Measurements from ENCODE around the gene SNAPC1.
A peak's percentile ranks its signal among the peaks of the same experiment; 100 is the strongest.
"Not testable (repeated sequence)": the region's sequence is repeated elsewhere in the genome, so short reads cannot be mapped to it uniquely, and the experiment has no call there.

The SNAPC1 gene

DNA sequence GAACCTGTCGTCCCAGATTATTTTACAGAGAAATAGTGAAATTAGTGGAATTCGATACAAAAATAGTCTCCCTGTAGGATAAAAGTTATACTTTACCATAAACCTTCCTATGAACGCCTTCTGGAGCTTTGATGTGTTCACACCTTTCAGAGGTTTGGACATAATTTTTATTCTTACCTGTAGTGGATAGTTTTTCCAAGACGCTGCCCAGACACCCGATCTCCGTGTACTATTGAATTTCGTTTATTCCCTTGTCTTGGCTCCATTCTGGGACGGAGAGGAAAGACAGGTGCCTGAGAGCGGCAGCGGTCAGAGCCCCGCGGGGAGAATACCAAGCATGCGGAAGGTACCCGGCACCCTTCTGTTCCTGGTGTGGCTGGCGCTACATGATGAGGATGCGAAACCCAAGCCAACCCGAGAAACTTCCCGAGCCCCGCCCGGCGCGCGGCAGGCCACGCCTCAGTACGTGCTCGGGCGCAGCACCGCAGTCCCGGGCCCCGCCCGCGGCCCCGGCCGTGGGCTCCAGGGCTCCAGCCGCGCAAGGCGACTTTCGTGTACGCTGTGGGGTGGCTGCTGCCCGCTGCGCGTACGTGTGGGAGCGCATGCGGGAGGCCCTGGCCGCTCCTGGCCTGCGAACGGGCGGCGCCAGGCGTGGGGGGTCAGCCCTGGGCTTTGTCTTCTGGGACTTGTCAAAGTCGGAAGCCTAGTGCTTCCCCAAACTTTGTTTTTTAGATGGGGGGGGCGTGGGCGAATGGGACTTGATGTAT is 11.3 kb upstream of the SNAPC1 start:
- DNase-seq (ENCODE audit: low read depth): peak; percentile 58

DNA sequence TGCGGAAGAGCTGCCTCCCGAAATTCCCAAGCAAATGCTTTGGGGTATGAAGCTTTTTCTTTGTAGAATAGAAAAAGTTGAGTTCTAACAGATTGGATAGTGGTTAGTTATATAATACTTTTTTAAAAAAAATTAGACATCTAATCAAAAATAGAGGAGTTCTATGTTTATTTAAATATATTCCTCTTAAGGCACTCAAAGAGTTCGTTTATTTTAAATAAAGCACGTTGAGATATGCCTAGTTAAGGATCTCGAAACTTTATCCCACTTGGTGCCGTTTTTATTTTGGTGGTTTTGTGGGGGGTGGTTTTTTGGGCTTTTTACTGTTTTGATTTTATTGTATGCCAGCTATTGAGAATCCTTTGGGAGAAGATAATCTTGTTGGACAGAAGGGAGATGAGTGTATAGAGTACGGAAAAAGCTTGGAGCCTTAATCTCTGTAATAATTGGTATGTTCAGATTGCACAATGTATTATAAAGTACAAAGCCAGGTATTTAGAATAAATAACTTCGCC is 10.7 kb upstream of the SNAPC1 start:
- no peak for DNase-seq (ENCODE audit: low read depth)

DNA sequence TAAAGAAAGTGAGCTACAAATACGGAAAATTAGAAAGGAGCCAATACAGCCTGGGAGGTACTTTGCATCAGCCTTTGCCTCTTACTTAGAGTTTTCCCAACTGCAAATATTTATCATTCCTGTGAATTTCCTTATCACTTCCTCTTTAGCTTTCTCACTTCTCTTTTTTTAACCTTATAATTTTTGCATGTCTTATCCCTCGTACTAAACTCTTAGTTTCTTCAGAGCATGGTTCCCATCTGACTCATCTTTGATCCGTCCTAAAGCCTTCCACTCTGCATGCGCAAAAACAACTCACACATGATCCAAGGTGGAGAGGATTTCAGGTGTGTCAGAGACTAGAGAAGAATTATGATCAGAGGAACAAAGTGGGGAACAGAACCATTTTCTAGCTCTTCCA is 9.6 kb upstream of the SNAPC1 start:
- no peak for DNase-seq (ENCODE audit: low read depth)

DNA sequence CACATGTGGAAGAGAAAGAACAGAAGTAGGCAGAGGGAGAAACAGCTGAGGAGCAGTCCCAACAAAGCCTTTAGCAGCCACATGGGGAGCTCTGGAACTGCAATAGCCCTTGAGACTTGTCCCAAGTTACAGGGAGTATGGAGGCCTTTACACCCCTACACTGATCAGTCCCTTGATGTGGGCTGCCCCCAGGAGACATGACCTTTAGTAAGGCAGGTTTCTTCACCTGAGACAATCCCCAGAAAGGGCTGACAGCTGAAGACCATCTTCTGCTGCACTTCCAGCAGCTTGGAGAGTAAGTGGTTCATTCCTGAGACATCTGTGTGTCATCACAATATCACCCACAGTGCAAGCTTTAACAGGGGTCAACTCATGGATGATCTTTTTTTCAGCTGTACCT is 8.6 kb upstream of the SNAPC1 start:
- no peak for DNase-seq (ENCODE audit: low read depth)

DNA sequence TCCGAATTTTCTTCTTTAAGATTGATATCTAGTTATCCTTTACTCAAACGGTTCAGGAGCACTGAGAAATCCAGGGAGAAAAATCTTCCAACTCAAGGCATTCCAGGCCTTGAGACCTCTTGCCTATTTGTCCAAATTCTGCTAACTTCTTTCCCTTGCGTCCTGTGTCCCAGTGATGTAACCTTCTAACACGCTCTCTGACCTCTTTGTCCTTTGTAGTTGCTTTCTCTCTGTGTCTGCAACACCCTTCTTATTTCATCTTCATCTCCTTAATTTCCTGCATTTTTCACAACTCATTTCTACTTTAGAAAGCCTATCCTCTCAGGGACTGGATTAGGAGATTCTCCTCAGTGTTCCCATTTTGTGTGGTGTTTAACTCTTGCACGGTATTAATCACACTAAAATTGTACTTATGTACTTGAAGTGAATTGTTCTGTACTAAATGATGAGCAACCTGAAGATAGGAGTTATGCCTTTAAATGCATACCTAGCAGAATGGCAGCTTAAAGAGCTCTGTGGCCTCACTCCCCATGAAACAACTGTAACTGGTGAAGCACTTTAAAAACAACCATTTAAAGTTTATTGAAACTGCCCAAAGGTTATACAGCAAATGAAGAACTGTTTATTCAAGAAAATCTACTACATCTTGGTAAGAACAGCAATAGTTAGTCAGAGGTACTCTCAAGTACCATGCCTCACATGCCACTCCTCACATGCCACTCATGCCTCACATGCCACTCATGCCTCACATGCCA is 7.4 kb upstream of the SNAPC1 start:
- no peak for DNase-seq (ENCODE audit: low read depth)

DNA sequence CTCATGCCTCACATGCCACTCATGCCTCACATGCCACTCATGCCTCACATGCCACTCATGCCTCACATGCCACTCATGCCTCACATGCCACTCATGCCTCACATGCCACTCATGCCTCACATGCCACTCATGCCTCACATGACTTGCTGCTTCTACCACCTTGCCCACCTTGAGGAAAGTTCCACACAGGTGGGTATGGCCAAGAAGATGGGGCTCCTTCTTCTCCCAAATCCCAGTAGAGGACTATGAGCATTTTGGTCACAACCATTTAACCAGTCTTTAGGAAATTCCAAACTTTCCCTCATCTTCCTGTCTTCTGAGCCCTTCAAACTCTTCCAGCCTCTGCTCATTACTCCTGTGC is 6.9 kb upstream of the SNAPC1 start:
- DNase-seq (ENCODE audit: low read depth): not testable (repeated sequence)

DNA sequence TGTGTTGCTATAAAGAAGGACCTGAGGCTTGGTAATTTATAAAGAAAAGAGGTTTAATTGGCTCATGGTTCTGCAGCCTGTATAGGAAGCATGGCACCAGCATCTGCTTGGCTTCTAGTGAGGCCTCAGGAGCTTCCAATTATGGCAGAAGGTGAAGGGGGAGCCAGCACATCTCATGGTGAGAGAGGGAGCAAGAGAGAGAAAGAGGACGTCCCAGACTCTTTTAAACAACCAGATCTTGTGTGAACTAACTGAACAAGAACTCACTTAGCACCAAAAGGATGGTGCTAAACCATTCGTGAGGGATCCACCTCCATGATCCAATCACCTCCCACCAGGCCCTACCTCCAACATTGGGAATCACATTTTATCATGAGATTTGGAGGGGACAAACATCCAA is 6.1 kb upstream of the SNAPC1 start:
- DNase-seq (ENCODE audit: low read depth): no peak

DNA sequence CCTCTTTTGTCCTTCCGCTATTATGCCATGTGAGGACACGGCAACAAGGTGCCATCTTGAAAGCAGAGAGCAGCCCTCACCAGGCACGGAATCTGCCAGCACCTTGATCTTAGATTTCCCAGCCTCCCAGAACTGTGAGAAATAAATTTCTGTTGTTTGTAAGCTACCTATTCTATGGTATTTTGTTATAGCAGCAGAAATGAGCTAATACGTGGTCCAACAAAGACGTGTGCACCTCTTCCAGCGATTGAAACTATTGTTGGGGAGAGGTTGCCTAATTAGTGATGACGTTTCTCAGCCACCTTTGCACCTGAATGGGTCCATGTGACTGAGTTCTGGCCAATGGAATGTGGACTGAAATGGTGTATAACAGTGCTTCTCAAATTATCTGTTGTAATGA is 2.3 kb upstream of the SNAPC1 start:
- DNase-seq (ENCODE audit: low read depth): no peak

DNA sequence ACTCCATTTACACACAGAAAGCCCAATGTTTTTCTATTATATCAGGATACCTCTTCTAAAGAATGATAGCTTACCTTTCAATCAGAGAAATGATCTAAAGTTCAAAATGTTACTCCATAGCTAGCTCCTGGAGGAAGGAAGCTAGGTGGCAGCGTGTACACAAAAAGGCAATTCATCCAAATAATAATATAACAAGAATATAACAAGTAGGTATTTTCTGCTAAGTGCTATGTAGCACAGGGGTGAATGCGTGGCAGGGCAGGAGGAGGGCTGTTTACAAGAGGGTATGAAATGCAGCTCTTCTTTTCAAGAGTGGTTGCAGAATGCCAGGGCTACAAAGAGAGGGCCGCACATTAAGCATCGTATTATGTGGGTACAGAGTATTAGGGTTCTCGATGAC is 663 bp upstream of the SNAPC1 start:
- no peak for DNase-seq (ENCODE audit: low read depth)

DNA sequence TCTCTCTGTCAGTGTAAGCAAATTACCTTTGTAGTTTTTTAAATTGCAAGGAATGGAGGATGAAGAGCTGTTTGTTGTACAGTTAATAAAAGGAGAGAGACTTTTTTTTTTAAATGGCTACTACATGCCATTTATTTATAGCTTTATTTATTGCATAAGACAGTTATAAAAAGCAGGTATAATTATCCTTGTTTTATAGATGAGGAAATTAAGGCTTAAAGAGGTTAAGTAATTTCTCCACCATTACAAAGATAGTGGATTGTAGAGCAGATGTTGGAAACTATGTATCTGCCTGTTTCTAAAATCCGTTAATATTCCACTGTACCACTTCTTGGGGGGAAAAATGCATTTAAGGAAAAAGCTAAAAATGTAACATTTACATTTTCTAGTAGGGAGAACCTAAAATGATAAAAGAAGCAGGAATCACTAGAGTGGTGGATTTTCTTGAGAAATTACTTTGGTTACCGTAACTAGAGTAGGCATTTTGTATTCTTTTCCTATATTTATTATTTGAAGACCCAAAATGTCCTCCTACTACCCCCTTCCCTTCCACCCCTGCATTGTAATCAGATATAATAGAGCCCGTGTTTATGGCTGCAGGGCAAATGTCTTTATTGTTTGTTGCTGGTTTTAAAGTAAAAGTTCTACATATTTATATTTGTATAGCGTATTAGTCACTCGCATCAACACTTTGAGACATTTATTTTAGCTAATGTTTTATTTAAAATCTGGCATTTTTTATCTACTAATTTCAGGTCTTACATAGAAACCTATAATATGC is 2.3 kb downstream of the SNAPC1 start:
- DNase-seq (ENCODE audit: low read depth): no peak

DNA sequence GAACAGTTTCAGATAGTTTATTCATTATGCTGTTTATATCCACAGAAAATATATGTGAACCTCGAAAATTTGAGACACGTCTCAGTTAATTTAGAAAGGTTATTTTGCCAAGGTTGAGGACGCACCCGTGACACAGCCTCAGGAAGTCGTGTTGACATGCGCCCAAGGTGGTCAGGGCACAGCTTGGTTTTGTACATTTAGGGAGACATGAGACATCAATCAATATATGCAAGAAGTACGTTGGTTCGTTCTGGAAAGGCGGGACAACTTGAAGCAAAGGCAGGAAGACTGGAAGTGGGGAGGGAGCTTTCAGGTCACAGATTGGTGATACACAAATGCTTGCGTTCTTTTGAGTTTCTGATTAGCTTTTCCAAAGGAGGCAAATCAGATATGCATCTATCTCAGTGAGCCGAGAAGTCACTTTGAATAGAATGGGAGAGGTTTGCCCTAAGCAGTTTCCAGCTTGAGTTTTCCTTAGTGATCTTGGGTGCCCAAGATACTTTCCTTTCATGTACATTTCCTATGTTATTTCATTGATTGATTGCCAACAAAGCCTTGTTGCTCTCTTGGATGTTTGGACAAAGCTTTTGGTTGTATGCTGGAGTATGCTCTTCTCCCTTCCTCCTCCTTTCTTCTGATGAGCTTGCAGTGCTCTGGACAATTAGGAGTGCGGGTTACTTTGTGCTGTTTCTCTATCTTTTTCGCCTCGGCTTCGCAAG is 3.2 kb downstream of the SNAPC1 start:
- no peak for DNase-seq (ENCODE audit: low read depth)

DNA sequence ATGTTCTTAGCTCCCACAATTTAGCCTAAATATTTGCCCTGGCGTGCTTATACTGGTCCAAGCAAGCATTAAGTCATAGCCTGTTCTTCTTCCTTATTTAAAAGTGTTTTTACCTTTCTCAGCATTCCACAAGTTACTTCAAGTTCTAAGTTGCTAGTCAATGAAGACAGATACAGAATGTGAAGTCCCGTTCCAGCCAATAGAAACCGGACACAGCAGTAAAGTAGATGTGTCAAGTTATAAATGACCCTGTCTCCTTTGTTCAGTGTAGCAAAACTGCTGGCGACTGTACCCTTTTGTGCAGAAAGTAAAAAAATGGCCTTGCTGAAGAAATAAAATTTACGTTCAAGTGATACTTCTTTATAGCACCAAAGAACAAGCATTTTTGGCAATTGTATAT is 3.9 kb downstream of the SNAPC1 start:
- no peak for DNase-seq (ENCODE audit: low read depth)

DNA sequence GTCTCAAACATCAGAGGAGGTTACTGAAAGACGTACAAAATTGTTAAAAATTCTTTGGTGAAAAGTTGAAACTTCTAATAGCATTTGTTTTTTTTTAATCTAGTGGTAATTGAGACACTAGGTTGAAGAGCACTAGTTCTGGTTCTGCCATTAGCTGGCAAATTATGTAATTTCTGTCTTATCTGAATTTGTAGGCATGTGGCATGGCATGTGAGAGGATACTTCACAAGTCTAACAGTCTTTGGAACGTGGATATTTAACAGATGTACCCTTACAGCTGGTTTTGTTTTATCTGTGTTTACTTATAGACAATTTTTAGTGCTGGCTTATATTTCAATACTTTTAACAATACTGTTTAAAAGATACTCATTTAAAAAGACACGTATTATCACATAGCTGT is 6.0 kb downstream of the SNAPC1 start:
- no peak for DNase-seq (ENCODE audit: low read depth)

DNA sequence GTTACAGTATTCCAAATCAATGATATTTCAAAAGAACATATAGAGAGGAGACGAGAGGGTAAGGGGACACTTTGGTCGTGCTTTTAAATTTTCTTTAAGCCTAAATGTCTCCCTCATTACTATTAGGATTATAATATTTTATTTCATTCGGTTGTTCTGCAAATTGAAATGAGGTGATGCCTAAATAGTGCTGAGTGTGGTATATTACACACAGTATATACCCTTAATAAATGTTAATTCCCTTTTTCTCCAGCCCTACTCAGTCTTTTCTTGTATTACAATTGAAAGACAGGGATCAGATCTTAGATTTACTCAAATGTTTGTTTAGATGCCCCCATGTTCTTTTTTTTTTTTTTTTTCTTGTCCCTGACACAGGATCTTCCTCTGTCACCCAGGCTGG is 7.7 kb downstream of the SNAPC1 start:
- no peak for DNase-seq (ENCODE audit: low read depth)

DNA sequence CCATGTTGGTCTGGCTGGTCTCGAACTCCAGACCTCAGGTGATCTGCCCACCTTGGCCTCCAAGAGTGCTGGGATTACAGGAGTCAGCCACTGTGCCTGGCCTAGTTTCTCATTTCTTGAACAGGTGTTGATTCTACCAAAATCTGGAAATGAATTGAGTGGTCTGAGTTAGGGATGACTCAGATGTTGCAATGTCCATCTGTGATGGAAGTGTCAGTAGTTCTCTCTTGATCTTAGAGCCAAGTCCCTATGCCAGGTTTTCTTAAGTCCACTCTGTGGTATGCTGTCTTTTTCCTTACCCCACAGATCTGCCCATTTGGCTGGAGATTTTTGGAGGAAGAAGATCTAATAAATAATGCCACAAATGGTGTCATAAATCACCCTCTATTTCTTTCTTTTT is 12.6 kb downstream of the SNAPC1 start:
- DNase-seq (ENCODE audit: low read depth): no peak

DNA sequence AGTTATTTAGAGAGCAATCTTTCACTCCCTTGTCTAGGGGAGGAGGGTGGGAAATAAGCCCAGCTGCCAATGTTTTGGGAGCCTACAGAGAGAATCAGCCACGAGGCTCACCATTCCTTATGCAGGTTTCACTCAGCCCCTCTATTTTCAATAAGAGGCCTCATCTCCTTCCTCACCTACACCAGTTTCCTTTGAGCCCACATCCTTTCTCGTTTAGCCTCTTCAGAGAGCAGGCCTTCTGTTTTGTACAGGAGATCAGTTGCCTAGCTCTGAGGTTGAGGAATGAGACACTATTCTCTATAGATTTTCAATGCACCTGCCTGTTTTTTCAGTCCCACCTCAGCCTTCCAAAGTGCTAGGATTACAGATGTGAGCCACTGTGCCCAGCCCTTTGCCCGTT is 17.9 kb downstream of the SNAPC1 start:
- no peak for DNase-seq (ENCODE audit: low read depth)

DNA sequence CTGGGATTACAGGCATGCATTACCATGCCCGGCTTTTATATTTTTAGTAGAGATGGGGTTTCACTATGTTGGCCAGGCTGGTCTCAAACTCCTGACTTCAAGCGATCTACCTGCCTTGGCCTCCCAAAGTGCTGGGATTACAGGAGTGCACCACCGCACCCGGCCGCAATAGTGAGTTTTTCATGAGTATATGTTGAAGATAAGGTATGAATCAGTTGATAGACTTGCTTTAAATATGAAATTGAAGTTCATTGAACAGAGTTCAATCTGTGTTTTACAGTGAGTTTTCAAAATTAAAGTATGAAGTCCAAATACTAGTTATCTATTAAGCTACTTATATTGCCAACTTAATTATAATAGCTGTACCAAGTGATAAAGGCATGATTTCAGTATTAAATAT is 35.1 kb downstream of the SNAPC1 start:
- DNase-seq (ENCODE audit: low read depth): no peak

DNA sequence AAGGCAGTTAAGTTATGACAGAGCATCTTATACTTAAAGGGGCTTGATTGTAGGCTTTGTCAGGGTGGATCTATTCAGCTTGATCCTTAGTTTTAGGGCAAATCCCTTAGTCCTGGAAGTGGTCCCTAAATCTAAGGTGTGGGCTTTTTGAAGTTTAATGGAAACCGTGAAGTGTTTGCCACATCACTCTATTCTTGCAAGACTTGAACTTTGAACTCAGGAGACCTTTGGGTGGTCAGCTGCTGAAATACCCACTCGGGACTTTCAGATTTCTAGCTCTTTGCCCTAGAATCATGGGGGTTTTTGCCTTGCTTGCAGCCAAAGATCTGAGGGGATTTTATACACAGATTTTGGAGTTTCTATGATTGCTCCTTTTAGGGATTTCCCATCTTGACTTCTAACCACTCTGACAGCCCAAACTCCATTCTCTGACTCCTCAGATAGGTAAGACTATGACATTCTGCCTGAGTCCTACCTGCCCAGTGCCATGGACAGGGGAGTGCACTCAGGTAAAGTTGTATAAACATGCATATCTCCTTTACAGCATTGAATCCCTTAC is 39.9 kb downstream of the SNAPC1 start:
- DNase-seq (ENCODE audit: low read depth): no peak

DNA sequence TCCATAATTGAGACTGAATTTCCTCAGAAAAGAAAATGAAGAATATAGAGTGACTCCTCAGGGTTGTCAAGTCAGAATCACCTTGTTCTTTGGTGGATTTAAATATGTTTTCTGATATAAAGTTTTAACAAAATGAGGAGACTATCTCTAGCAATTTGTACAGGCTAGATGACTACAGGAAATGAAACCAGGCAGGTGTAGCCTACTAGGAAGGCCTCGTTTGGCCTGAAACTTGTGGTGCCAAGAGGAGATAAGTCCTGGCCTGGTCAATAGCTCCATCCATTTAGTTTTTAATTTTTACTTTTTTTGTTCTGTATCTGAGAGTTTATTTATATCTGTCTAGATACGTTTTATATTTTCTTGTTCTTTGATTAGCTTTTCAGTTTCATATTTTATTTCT is 41.5 kb downstream of the SNAPC1 start:
- no peak for DNase-seq (ENCODE audit: low read depth)

DNA sequence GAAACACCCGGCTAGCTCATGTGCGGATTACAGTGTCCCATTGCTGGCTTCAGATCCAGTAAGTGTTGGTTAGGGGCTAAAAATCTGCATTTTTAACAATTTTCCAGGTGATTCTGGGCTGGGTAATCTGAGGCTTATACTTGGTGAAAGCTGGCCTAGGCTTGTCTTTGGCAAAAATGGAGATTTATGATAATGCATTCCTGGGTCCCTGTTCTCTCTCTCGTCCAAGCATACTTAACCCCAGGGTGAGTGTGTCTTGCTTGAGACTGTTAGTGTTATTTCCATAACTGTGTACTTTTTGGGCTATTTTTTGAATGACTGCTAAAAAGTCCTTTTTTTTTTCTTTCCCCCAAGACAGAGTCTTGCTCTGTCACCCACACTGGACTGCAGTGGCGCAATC is 43.2 kb downstream of the SNAPC1 start:
- DNase-seq (ENCODE audit: low read depth): no peak

DNA sequence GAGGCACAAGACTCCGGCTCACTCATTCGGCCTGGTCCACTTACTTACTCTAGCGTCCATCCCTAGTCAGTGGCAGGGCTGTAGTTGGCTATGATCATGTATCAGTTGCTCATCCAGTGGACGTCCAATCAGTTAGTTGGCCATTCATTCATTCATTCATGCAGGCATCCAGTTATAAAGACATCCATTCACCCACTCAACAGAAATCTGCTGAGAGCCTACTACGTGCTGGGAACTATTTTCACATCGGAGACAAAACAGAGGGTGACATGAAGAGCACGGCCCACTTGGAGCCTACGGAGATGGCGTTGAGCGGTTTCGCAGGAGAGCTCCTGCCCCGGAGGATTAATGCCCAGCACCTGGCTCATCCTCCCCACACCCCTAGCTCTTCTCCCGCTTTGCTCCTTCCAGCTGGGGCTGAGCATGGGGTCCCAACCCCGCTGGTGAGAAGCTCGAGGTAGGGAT is 49.7 kb downstream of the SNAPC1 start:
- DNase-seq (ENCODE audit: low read depth): no peak

Data from T follicular helper cell (primary cell).